Neural crest cell (in vitro differentiated cells): ENCODE data around the gene GAREM1. TPM values are rescaled to one million over a fixed set of nuclear protein-coding genes. Genes with fewer than 3 reads are reported as not detected.

Experiments used
- DNase-seq: peaks from one replicate; pipeline ENCODE4 v3.0.0; 2021; ENCODE audit warnings: low read depth, mixed read lengths, low spot score
- H3K27ac Mint-ChIP-seq: one replicate; pipeline ENCODE4 v1.8.0; 2021; ENCODE audit warnings: mild to moderate bottlenecking, mixed read lengths; ENCODE audit not compliant: unreplicated experiment
- H3K27me3 Mint-ChIP-seq: 2 replicates; pipeline ENCODE4 v1.8.0; 2021; ENCODE audit warnings: low read depth, mild to moderate bottlenecking, mixed read lengths
- H3K36me3 Mint-ChIP-seq: 2 replicates; pipeline ENCODE4 v1.8.0; 2021; ENCODE audit warnings: low read depth, mild to moderate bottlenecking, mixed read lengths
- H3K4me1 Mint-ChIP-seq: 2 replicates; pipeline ENCODE4 v1.8.0; 2021; ENCODE audit warnings: mixed read lengths
- H3K4me3 Mint-ChIP-seq: one replicate; pipeline ENCODE4 v1.8.0; 2021; ENCODE audit warnings: mild to moderate bottlenecking, mixed read lengths
- H3K9me3 Mint-ChIP-seq: 2 replicates; pipeline ENCODE4 v1.8.0; 2021; ENCODE audit warnings: mixed read lengths
- CTCF ChIP-seq: fragments of 200-600 bp; sonication (generic); conservative IDR thresholded peaks from 2 replicates; pipeline ENCODE4 v1.5.0; 2021; ENCODE audit warnings: antibody characterized with exemption, mild to moderate bottlenecking
- total RNA-seq: library from RNA; stranded (reverse); gene quantifications from 2 replicates; pipeline ENCODE4 v1.2.1, GENCODE V29; 2021

Gene GAREM1
- total RNA-seq, 1 donor from 2014 or later: 11.0 TPM

DNA sequence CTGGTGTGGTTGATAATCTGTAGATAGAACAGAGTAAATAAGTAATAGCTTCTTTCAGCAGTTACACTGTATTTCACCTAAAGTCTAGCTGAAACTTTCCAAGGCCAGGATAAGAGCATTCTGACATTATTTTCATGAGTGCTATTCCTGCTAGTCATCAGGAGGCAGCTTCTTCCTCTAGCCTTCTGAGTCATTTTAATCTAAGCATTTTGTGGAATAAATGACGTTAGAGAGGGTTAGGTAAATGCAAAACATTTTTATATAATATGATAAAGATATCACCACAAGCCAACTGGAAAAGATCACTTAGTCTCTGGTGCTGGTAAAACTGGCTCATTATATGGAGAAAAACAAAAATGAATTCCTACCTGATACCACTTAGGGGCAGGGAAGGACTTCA, 142.3 kb downstream of the GAREM1 start:
- no peak for DNase-seq
- Mint-ChIP-seq H3K4me3 (no peak overlapping the region), H3K27ac (no peak overlapping the region), H3K27me3 (no peaks in the 10 kb centered on the region), H3K9me3 (no peaks in the 10 kb centered on the region), H3K36me3 (no peaks in the 10 kb centered on the region), H3K4me1 (peaks cover 34% of the 10 kb centered on the region)
- TF ChIP-seq CTCF: no peak

- TF ChIP-seq CTCF: no peak
- Mint-ChIP-seq H3K36me3 (no peaks in the 10 kb centered on the region), H3K27me3 (no peaks in the 10 kb centered on the region), H3K9me3 (no peaks in the 10 kb centered on the region), H3K27ac (peak overlapping the region; percentile 13), H3K4me3 (peak overlapping the region; percentile 2), H3K4me1 (peaks cover 39% of the 10 kb centered on the region)
- DNase-seq: no peak
Observed at GRCh38 chr18:32326450-32327308, 144.0 kb downstream of the GAREM1 start.

- Mint-ChIP-seq H3K9me3 (no peaks in the 10 kb centered on the region), H3K27ac (peak overlapping the region; percentile 90), H3K36me3 (no peaks in the 10 kb centered on the region), H3K4me3 (no peak overlapping the region), H3K27me3 (no peaks in the 10 kb centered on the region), H3K4me1 (peaks cover 39% of the 10 kb centered on the region)
- no peak for DNase-seq
- no peak for TF ChIP-seq CTCF
Observed at GRCh38 chr18:32324181-32324580, 146.5 kb downstream of the GAREM1 start.

DNA sequence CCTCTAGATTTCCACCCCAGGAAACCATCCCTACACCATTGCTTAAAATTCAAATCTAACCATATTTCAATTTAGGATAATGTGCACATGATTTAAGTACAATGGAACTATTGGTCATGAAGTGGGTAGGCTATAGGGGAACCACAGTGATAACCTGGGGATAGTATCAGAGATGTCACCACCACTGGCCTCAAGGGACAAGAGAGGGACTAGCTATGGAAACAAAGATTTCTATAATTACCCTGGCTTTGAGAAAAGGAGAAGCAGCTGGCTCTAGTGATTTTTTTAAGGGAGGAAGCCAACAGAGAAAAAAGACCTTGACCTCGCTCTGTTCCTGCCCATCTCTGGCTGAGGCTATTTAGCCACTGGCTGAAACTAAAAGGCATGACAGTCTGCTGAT, 148.9 kb downstream of the GAREM1 start:
- Mint-ChIP-seq H3K4me3 (no peak overlapping the region), H3K36me3 (no peaks in the 10 kb centered on the region), H3K27ac (no peak overlapping the region), H3K27me3 (no peaks in the 10 kb centered on the region), H3K9me3 (no peaks in the 10 kb centered on the region), H3K4me1 (peaks cover 48% of the 10 kb centered on the region)
- no peak for TF ChIP-seq CTCF
- DNase-seq: no peak

- no peaks in the 10 kb centered on the region for H3K27me3 Mint-ChIP-seq
- DNase-seq: no peak
- H3K27ac Mint-ChIP-seq: no peak overlapping the region
- H3K4me3 Mint-ChIP-seq: no peak overlapping the region
- H3K9me3 Mint-ChIP-seq: no peaks in the 10 kb centered on the region
- TF ChIP-seq CTCF: no peak
- H3K4me1 Mint-ChIP-seq: peaks cover 29% of the 10 kb centered on the region
- H3K36me3 Mint-ChIP-seq: no peaks in the 10 kb centered on the region
Observed at GRCh38 chr18:32319084-32319483, 151.6 kb downstream of the GAREM1 start.
